Progenitor cell of endocrine pancreas (in vitro differentiated cells): Measurements from ENCODE around the gene RNLS. TPM values are rescaled to one million over a fixed set of nuclear protein-coding genes. Genes with fewer than 3 reads are reported as not detected.

Experiments
- DNase-seq: peaks from one replicate; pipeline ENCODE4 v3.0.0; 2021; ENCODE audit warnings: low spot score; ENCODE audit not compliant: unreplicated experiment
- H3K27ac Mint-ChIP-seq: 2 replicates; pipeline ENCODE4 v1.8.0; 2021; ENCODE audit warnings: mild to moderate bottlenecking, moderate library complexity, mixed read lengths
- H3K27me3 Mint-ChIP-seq: 2 replicates; pipeline ENCODE4 v1.8.0; 2021; ENCODE audit warnings: mixed read lengths
- H3K36me3 Mint-ChIP-seq: 2 replicates; pipeline ENCODE4 v1.8.0; 2022; ENCODE audit warnings: mixed read lengths; ENCODE audit not compliant: insufficient read depth
- H3K4me1 Mint-ChIP-seq: 2 replicates; pipeline ENCODE4 v1.8.0; 2021; ENCODE audit warnings: low read depth, mixed read lengths
- H3K4me3 Mint-ChIP-seq: 2 replicates; pipeline ENCODE4 v1.8.0; 2021; ENCODE audit warnings: low read depth, mild to moderate bottlenecking, moderate library complexity, mixed read lengths
- H3K9me3 Mint-ChIP-seq: 2 replicates; pipeline ENCODE4 v1.8.0; 2021; ENCODE audit warnings: low read depth, mixed read lengths
- CTCF ChIP-seq: fragments of 200-600 bp; sonication (generic); IDR thresholded peaks from one replicate; pipeline ENCODE4 v1.5.0; 2021; ENCODE audit warnings: antibody characterized with exemption, mild to moderate bottlenecking; ENCODE audit not compliant: unreplicated experiment
- total RNA-seq: library from RNA; stranded (reverse); gene quantifications from 2 replicates; pipeline ENCODE4 v1.2.1, GENCODE V29; 2021

The RNLS gene
- total RNA-seq, 1 donor from 2014 or later = 7.5 TPM

- no peaks in the 10 kb centered on the region for H3K27me3 Mint-ChIP-seq
- H3K27ac Mint-ChIP-seq = no peak overlapping the region
- DNase-seq = no peak
- H3K4me1 Mint-ChIP-seq = peaks cover 4% of the 10 kb centered on the region
- peaks cover 3% of the 10 kb centered on the region for H3K9me3 Mint-ChIP-seq
- H3K36me3 Mint-ChIP-seq = peaks cover 1% of the 10 kb centered on the region
- H3K4me3 Mint-ChIP-seq = no peak overlapping the region
- TF ChIP-seq CTCF = peak; percentile 64
Observed at GRCh38 chr10:88389456-88389855, 193.7 kb downstream of the RNLS start.

GRCh38 chr10:88388324-88388723, 194.8 kb downstream of the RNLS start:
- Mint-ChIP-seq H3K4me1 (peaks cover 4% of the 10 kb centered on the region), H3K36me3 (no peaks in the 10 kb centered on the region), H3K9me3 (peaks cover under 1% of the 10 kb centered on the region), H3K4me3 (no peak overlapping the region), H3K27ac (no peak overlapping the region), H3K27me3 (no peaks in the 10 kb centered on the region)
- no peak for TF ChIP-seq CTCF
- DNase-seq = no peak

GRCh38 chr10:88386821-88387773, 196.0 kb downstream of the RNLS start:
- Mint-ChIP-seq H3K36me3 (no peaks in the 10 kb centered on the region), H3K9me3 (peaks cover 5% of the 10 kb centered on the region), H3K27ac (no peak overlapping the region), H3K4me3 (no peak overlapping the region), H3K27me3 (no peaks in the 10 kb centered on the region), H3K4me1 (peaks cover 4% of the 10 kb centered on the region)
- no peak for TF ChIP-seq CTCF
- no peak for DNase-seq

- Mint-ChIP-seq H3K36me3 (no peaks in the 10 kb centered on the region), H3K27ac (no peak overlapping the region), H3K9me3 (peaks cover 5% of the 10 kb centered on the region), H3K27me3 (no peaks in the 10 kb centered on the region), H3K4me1 (no peaks in the 10 kb centered on the region), H3K4me3 (peak overlapping the region; percentile 35)
- DNase-seq = no peak
- no peak for TF ChIP-seq CTCF
Observed at GRCh38 chr10:88386204-88386788, 196.8 kb downstream of the RNLS start.

- Mint-ChIP-seq H3K9me3 (peaks cover 5% of the 10 kb centered on the region), H3K36me3 (no peaks in the 10 kb centered on the region), H3K27me3 (no peaks in the 10 kb centered on the region), H3K4me1 (no peaks in the 10 kb centered on the region), H3K27ac (peak overlapping the region; percentile 84), H3K4me3 (peak overlapping the region; percentile 12)
- no peak for DNase-seq
- no peak for TF ChIP-seq CTCF
Observed at GRCh38 chr10:88385601-88386203, 197.4 kb downstream of the RNLS start.
